ENCODE results near the gene CCDC150.

GRCh38 chr2:196594158-196594557, 45.4 kb upstream of the CCDC150 start:
- TF ChIP-seq, protein P1, sequence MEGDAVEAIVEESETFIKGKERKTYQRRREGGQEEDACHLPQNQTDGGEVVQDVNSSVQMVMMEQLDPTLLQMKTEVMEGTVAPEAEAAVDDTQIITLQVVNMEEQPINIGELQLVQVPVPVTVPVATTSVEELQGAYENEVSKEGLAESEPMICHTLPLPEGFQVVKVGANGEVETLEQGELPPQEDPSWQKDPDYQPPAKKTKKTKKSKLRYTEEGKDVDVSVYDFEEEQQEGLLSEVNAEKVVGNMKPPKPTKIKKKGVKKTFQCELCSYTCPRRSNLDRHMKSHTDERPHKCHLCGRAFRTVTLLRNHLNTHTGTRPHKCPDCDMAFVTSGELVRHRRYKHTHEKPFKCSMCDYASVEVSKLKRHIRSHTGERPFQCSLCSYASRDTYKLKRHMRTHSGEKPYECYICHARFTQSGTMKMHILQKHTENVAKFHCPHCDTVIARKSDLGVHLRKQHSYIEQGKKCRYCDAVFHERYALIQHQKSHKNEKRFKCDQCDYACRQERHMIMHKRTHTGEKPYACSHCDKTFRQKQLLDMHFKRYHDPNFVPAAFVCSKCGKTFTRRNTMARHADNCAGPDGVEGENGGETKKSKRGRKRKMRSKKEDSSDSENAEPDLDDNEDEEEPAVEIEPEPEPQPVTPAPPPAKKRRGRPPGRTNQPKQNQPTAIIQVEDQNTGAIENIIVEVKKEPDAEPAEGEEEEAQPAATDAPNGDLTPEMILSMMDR (conservative IDR thresholded peaks at IDR 0.05; ENCODE audit: low read length) = no peak
- no peak for TF ChIP-seq EZH2phosphoT487 (IDR thresholded peaks at IDR 0.05; ENCODE audit: borderline replicate concordance, low read depth, low read length)

All from OCI-LY7 (cell line).